Peyer's patch (tissue), 4 donors: ENCODE measurements around the gene TMEM131.

Experiments
- POLR2A ChIP-seq, 2 donors: fragments of 450-650 bp; IDR thresholded peaks; one replicate each; pipeline ENCODE4 v1.5.1; 2017; ENCODE audit warnings: antibody characterized with exemption in 2 of 2, mild to moderate bottlenecking in 2 of 2, moderate library complexity in 2 of 2
- TF ChIP-seq, protein P1 (sequence below), 6 experiments: fragments of 450-650 bp in 4 of 6; fragments of 200-600 bp in 2 of 6; sonication (generic) in 1 of 6; IDR thresholded peaks; one replicate each; pipeline ENCODE4 v1.5.1; 2017 to 2019; ENCODE audit warnings: antibody characterized with exemption in 6 of 6, mild to moderate bottlenecking in 3 of 6, moderate library complexity in 1 of 6

DNA sequence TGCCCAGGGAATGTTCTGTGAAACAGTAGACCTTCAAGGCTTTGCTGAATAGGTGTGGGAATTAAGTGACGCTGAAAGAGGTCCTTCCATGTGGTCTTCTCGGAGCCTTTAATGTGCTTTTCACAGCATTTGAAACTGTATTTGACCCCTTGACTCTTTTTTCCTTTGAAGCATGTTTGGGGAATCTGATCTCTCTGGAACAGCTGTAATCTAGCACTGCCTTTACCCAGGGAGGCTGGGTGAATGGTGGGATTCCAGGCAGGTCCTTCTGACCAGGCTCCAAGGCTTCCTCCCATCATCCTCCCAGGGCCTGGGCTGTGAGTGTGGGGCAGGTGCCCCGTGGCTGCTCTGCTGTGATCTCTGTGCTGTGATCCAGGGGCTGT lies 278.1 kb downstream of the TMEM131 start:
- TF ChIP-seq, protein P1, sequence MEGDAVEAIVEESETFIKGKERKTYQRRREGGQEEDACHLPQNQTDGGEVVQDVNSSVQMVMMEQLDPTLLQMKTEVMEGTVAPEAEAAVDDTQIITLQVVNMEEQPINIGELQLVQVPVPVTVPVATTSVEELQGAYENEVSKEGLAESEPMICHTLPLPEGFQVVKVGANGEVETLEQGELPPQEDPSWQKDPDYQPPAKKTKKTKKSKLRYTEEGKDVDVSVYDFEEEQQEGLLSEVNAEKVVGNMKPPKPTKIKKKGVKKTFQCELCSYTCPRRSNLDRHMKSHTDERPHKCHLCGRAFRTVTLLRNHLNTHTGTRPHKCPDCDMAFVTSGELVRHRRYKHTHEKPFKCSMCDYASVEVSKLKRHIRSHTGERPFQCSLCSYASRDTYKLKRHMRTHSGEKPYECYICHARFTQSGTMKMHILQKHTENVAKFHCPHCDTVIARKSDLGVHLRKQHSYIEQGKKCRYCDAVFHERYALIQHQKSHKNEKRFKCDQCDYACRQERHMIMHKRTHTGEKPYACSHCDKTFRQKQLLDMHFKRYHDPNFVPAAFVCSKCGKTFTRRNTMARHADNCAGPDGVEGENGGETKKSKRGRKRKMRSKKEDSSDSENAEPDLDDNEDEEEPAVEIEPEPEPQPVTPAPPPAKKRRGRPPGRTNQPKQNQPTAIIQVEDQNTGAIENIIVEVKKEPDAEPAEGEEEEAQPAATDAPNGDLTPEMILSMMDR (IDR thresholded peaks at IDR 0.05): no peak
- no peak for TF ChIP-seq POLR2A (IDR thresholded peaks at IDR 0.05)
